HepG2 (cell line): ENCODE results near the gene IFT57. TPM values are rescaled to one million over a fixed set of nuclear protein-coding genes. Genes with fewer than 3 reads are reported as not detected.

Source experiments
- AKNA ChIP-seq: sonication (generic); formaldehyde crosslinking; IDR thresholded peaks from 2 replicates; pipeline ENCODE4 v1.4.0; 2020; ENCODE audit warnings: missing genetic modification reagents, borderline replicate concordance
- CBFB ChIP-seq: sonication (generic); formaldehyde crosslinking; IDR thresholded peaks from 2 replicates; pipeline ENCODE4 v1.4.0; 2020; ENCODE audit warnings: missing genetic modification reagents
- GPBP1L1 ChIP-seq: sonication (generic); formaldehyde crosslinking; IDR thresholded peaks from 2 replicates; pipeline ENCODE4 v1.5.0; 2020; ENCODE audit warnings: mild to moderate bottlenecking, missing genetic modification reagents
- HDAC2 ChIP-seq: sonication (generic); formaldehyde crosslinking; IDR thresholded peaks from 2 replicates; pipeline ENCODE4 v1.4.0; 2020; ENCODE audit warnings: missing genetic modification reagents
- MED1 ChIP-seq: sonication (generic); formaldehyde crosslinking; IDR thresholded peaks from 2 replicates; pipeline ENCODE4 v1.4.0; 2020; ENCODE audit warnings: missing genetic modification reagents
- NFKB2 ChIP-seq: sonication (generic); formaldehyde crosslinking; IDR thresholded peaks from 2 replicates; pipeline ENCODE4 v1.4.0; 2020; ENCODE audit warnings: missing genetic modification reagents, borderline replicate concordance
- NR0B2 ChIP-seq: sonication (generic); formaldehyde crosslinking; IDR thresholded peaks from 2 replicates; pipeline ENCODE4 v1.4.0; 2020; ENCODE audit warnings: mild to moderate bottlenecking, missing genetic modification reagents
- THRA ChIP-seq: sonication (generic); formaldehyde crosslinking; IDR thresholded peaks from 2 replicates; pipeline ENCODE4 v1.4.0; 2020; ENCODE audit warnings: missing genetic modification reagents, borderline replicate concordance
- ZMAT3 ChIP-seq: sonication (generic); formaldehyde crosslinking; conservative IDR thresholded peaks from 2 replicates; pipeline ENCODE4 v1.7.0; 2021; ENCODE audit warnings: missing genetic modification reagents
- ZNF33B ChIP-seq: sonication (generic); formaldehyde crosslinking; IDR thresholded peaks from 2 replicates; pipeline ENCODE4 v1.5.1; 2020; ENCODE audit warnings: mild to moderate bottlenecking, missing genetic modification reagents
- ZNF44 ChIP-seq: sonication (generic); formaldehyde crosslinking; IDR thresholded peaks from 2 replicates; pipeline ENCODE4 v1.5.1; 2020; ENCODE audit warnings: mild to moderate bottlenecking, missing genetic modification reagents
- ZNF556 ChIP-seq: sonication (generic); formaldehyde crosslinking; IDR thresholded peaks from 2 replicates; pipeline ENCODE4 v1.4.0; 2020; ENCODE audit warnings: mild to moderate bottlenecking, missing genetic modification reagents, borderline replicate concordance
- polyA plus RNA-seq, 8 experiments: library from polyadenylated mRNA; depleted of rRNA in 3 of 8; stranded (reverse) in 7 of 8; unstranded in 1 of 8; fragments of >200 nt; fragmentation: Illumina TruSeq in 4 of 8; extraction: Trizol in 4 of 8; gene quantifications; 2 replicates each; pipeline versions ENCODE4 v1.2.1 to v1.2.3, GENCODE V29; 2011 to 2016; ENCODE audit warnings: low read depth in 4 of 8, missing spikeins in 1 of 8, mixed read lengths in 1 of 8; ENCODE audit not compliant: insufficient read depth in 1 of 8
- total RNA-seq, 5 experiments: library from RNA; depleted of rRNA; stranded (reverse); fragments of >200 nt; fragmentation: Illumina TruSeq; extraction: Trizol; gene quantifications; 2 replicates each; pipeline ENCODE4 v1.2.3, GENCODE V29; 2016; ENCODE audit warnings: low read depth in 1 of 5

Gene IFT57
- total and polyA plus RNA-seq, 2 of the 13 experiments (the other 11 are each of a cell fraction or from before 2014, with no cell fraction given) = 5.5 to 14.5 TPM

- TF ChIP-seq AKNA = no peak
- TF ChIP-seq ZNF556 (CRISPR knock-in tag) = no peak
- TF ChIP-seq ZMAT3 (CRISPR knock-in tag) = no peak
- no peak for TF ChIP-seq GPBP1L1 (CRISPR knock-in tag)
- no peak for TF ChIP-seq HDAC2 (CRISPR knock-in tag)
- TF ChIP-seq ZNF33B = no peak
- no peak for TF ChIP-seq THRA (CRISPR knock-in tag)
- no peak for TF ChIP-seq CBFB (CRISPR knock-in tag)
- no peak for TF ChIP-seq NR0B2
- TF ChIP-seq MED1 = no peak
- no peak for TF ChIP-seq NFKB2
- TF ChIP-seq ZNF44 (CRISPR knock-in tag) = no peak
Measured at GRCh38 chr3:108190346-108190745, 31.9 kb downstream of the IFT57 start (continued).
